ENCODE results near the gene UBC.
A peak's percentile ranks its signal among the peaks of the same experiment; 100 is the strongest.

UBC gene

GRCh38 chr12:124910561-124911478 is 3.6 kb downstream of the UBC start:
- Histone ChIP-seq H3K9ac (ENCODE audit: low read depth, low read length, poor library complexity, severe bottlenecking) (no peak overlapping the region), H2AFZ (ENCODE audit: low read length) (no peak overlapping the region), H3K79me2 (ENCODE audit: insufficient read depth, low read length) (peaks cover 54% of the 10 kb centered on the region), H3F3A (ENCODE audit: low read depth) (peaks cover 2% of the 10 kb centered on the region; the same call in 1 of the 2 replicates), H3K4me1 (ENCODE audit: insufficient read depth, low read length, poor library complexity, severe bottlenecking) (peaks cover 21% of the 10 kb centered on the region), H3K4me2 (ENCODE audit: low read depth, low read length, poor library complexity, severe bottlenecking) (peak overlapping the region; percentile 67), H3K4me3 (ENCODE audit: low read length, poor library complexity, severe bottlenecking) (peak overlapping the region; percentile 55), H3K27me3 (ENCODE audit: insufficient read depth, low read length, poor library complexity, severe bottlenecking) (peaks cover 4% of the 10 kb centered on the region), H3K9me2 (replicated peaks; ENCODE audit: low read depth, low read length) (no peaks in the 10 kb centered on the region), H3K36me3 (ENCODE audit: insufficient read depth, low read length) (peaks cover 29% of the 10 kb centered on the region; the same call in 1 of the 2 replicates), H3K9me3 (ENCODE audit: insufficient read depth, low read depth, low read length) (no peaks in the 10 kb centered on the region), H4K20me1 (ENCODE audit: insufficient read depth, low read length, poor library complexity, severe bottlenecking) (peaks cover 32% of the 10 kb centered on the region)
- TF ChIP-seq EZH2phosphoT487 (IDR thresholded peaks at IDR 0.05; ENCODE audit: borderline replicate concordance) (no peak), CTCF (conservative IDR thresholded peaks at IDR 0.05; ENCODE audit: low read length) (no peak)

GRCh38 chr12:124909831-124910560 is 4.5 kb downstream of the UBC start:
- Histone ChIP-seq H3K79me2 (ENCODE audit: insufficient read depth, low read length) (peaks cover 46% of the 10 kb centered on the region), H3K4me1 (ENCODE audit: insufficient read depth, low read length, poor library complexity, severe bottlenecking) (peaks cover 14% of the 10 kb centered on the region), H3K36me3 (ENCODE audit: insufficient read depth, low read length) (peaks cover 29% of the 10 kb centered on the region; the same call in 1 of the 2 replicates), H2AFZ (ENCODE audit: low read length) (no peak overlapping the region), H3K27me3 (ENCODE audit: insufficient read depth, low read length, poor library complexity, severe bottlenecking) (peaks cover 4% of the 10 kb centered on the region), H3K9me3 (ENCODE audit: insufficient read depth, low read depth, low read length) (no peaks in the 10 kb centered on the region), H3K9me2 (replicated peaks; ENCODE audit: low read depth, low read length) (no peaks in the 10 kb centered on the region), H4K20me1 (ENCODE audit: insufficient read depth, low read length, poor library complexity, severe bottlenecking) (peaks cover 32% of the 10 kb centered on the region), H3F3A (ENCODE audit: low read depth) (no peaks in the 10 kb centered on the region), H3K4me3 (ENCODE audit: low read length, poor library complexity, severe bottlenecking) (no peak overlapping the region), H3K9ac (ENCODE audit: low read depth, low read length, poor library complexity, severe bottlenecking) (no peak overlapping the region), H3K4me2 (ENCODE audit: low read depth, low read length, poor library complexity, severe bottlenecking) (peak overlapping the region; percentile 67)
- no peak for TF ChIP-seq CTCF (conservative IDR thresholded peaks at IDR 0.05; ENCODE audit: low read length)
- no peak for TF ChIP-seq EZH2phosphoT487 (IDR thresholded peaks at IDR 0.05; ENCODE audit: borderline replicate concordance)

GRCh38 chr12:124906606-124907261 is 7.7 kb downstream of the UBC start:
- Histone ChIP-seq H3K79me2 (ENCODE audit: insufficient read depth, low read length) (peaks cover 23% of the 10 kb centered on the region), H3K9me3 (ENCODE audit: insufficient read depth, low read depth, low read length) (no peaks in the 10 kb centered on the region), H3F3A (ENCODE audit: low read depth) (no peaks in the 10 kb centered on the region), H3K36me3 (ENCODE audit: insufficient read depth, low read length) (peaks cover 17% of the 10 kb centered on the region; the same call in 1 of the 2 replicates), H3K4me1 (ENCODE audit: insufficient read depth, low read length, poor library complexity, severe bottlenecking) (peaks cover 14% of the 10 kb centered on the region), H3K27me3 (ENCODE audit: insufficient read depth, low read length, poor library complexity, severe bottlenecking) (no peaks in the 10 kb centered on the region), H3K4me3 (ENCODE audit: low read length, poor library complexity, severe bottlenecking) (no peak overlapping the region), H3K9me2 (replicated peaks; ENCODE audit: low read depth, low read length) (no peaks in the 10 kb centered on the region), H4K20me1 (ENCODE audit: insufficient read depth, low read length, poor library complexity, severe bottlenecking) (peaks cover 19% of the 10 kb centered on the region), H3K4me2 (ENCODE audit: low read depth, low read length, poor library complexity, severe bottlenecking) (peak overlapping the region; percentile 36), H2AFZ (ENCODE audit: low read length) (no peak overlapping the region), H3K9ac (ENCODE audit: low read depth, low read length, poor library complexity, severe bottlenecking) (no peak overlapping the region)
- peak; percentile 100 for TF ChIP-seq CTCF (conservative IDR thresholded peaks at IDR 0.05; ENCODE audit: low read length)
- TF ChIP-seq EZH2phosphoT487 (IDR thresholded peaks at IDR 0.05; ENCODE audit: borderline replicate concordance), result no peak

All from Loucy (cell line).